ENCODE data around the gene GASK1A. TPM values are rescaled to one million over a fixed set of nuclear protein-coding genes. Genes with fewer than 3 reads are reported as not detected.

The GASK1A gene
- total and polyA plus RNA-seq, 2 donors (not counting 3 experiments of a cell fraction or from before 2014, with no cell fraction given), result 0.04 TPM; not detected in 1

DNA sequence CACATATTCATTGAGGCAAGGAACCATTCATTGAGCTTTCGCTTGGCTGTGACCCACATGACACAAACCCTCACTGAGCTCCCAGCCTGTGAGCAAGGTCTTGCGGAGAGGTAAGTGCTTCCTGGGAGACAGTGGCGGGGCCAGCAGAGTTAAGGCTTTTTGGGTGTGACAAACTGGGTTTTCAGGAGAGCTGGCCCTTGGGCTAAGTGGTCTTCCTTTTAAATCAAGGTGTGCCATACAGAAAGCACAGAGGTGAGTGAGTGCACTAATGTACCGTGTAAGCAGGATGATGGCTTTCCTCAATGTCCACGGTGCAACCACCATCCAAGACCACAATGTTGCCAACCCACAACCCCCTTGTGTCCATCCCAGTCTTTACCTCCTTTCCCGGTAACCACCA is 98.2 kb downstream of the GASK1A start:
- H3K9me3 ChIP-seq (replicated peaks; ENCODE audit: control insufficient read depth, insufficient read depth, low read length), result no peaks in the 10 kb centered on the region
- TF ChIP-seq POLR2AphosphoS5 (IDR thresholded peaks at IDR 0.05; ENCODE audit: insufficient read depth, low read depth, low read length) (no peak), JUN (IDR thresholded peaks at IDR 0.05; ENCODE audit: borderline replicate concordance, insufficient read depth, insufficient read length, low read depth) (no peak), MYC (IDR thresholded peaks at IDR 0.05; ENCODE audit: low read depth, low read length) (no peak), GATA2 (IDR thresholded peaks at IDR 0.05; ENCODE audit: insufficient read depth, insufficient read length, low read depth, low read length) (no peak), FOS (IDR thresholded peaks at IDR 0.05; ENCODE audit: borderline replicate concordance, insufficient read depth, low read length) (no peak), POLR2A (IDR thresholded peaks at IDR 0.05; ENCODE audit: low read depth, low read length) (no peak), EZH2 (IDR thresholded peaks at IDR 0.05; ENCODE audit: borderline replicate concordance, low read depth, low read length, severe bottlenecking) (no peak)
- TF ChIP-seq, protein P1, sequence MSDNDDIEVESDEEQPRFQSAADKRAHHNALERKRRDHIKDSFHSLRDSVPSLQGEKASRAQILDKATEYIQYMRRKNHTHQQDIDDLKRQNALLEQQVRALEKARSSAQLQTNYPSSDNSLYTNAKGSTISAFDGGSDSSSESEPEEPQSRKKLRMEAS (IDR thresholded peaks at IDR 0.05; ENCODE audit: insufficient read depth, insufficient read length), result no peak
- TF ChIP-seq, protein P2, sequence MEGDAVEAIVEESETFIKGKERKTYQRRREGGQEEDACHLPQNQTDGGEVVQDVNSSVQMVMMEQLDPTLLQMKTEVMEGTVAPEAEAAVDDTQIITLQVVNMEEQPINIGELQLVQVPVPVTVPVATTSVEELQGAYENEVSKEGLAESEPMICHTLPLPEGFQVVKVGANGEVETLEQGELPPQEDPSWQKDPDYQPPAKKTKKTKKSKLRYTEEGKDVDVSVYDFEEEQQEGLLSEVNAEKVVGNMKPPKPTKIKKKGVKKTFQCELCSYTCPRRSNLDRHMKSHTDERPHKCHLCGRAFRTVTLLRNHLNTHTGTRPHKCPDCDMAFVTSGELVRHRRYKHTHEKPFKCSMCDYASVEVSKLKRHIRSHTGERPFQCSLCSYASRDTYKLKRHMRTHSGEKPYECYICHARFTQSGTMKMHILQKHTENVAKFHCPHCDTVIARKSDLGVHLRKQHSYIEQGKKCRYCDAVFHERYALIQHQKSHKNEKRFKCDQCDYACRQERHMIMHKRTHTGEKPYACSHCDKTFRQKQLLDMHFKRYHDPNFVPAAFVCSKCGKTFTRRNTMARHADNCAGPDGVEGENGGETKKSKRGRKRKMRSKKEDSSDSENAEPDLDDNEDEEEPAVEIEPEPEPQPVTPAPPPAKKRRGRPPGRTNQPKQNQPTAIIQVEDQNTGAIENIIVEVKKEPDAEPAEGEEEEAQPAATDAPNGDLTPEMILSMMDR (IDR thresholded peaks at IDR 0.05; ENCODE audit: extremely low read depth in 1 of 2, insufficient read depth in 1 of 2, low read depth in 1 of 2, low read length in 2 of 2), result no peak
- H3K4me2 ChIP-seq (ENCODE audit: insufficient read depth, low read length), result no peak overlapping the region
- H2AFZ ChIP-seq (ENCODE audit: low read depth, low read length), result no peak overlapping the region
- dilution Hi-C loops (cut with MboI; ENCODE audit: extremely low pct_ligation_motif_present, low sequenced_read_pairs), result no loop called here
- ChIA-PET POLR2A (no interaction called here), CTCF (no interaction called here)
- no peak overlapping the region for H3K4me3 ChIP-seq (replicated peaks in 1 of 3; ENCODE audit: insufficient read depth in 1 of 3, low read depth in 1 of 3, low read length in 3 of 3)
- no peaks in the 10 kb centered on the region for H3K4me1 ChIP-seq (ENCODE audit: control insufficient read depth, extremely low read depth, insufficient read depth, low read length)
- H3K36me3 ChIP-seq (ENCODE audit: control insufficient read depth in 2 of 2, extremely low read depth in 1 of 2, insufficient read depth in 2 of 2, low read length in 2 of 2), result peaks cover 0 to 2% of the 10 kb centered on the region in 2 experiments
- no peak overlapping the region for H3K9ac ChIP-seq (replicated peaks; ENCODE audit: extremely low read depth, insufficient read depth, low read length)
- no peaks in the 10 kb centered on the region for H4K20me1 ChIP-seq (replicated peaks; ENCODE audit: control insufficient read depth, extremely low read depth, insufficient read depth, low read length)
- DNase-seq (ENCODE audit: low read depth, low spot score) (no peak), FAIRE-seq (no peak)
- peaks cover 0 to 2% of the 10 kb centered on the region in 2 experiments for H3K27me3 ChIP-seq (ENCODE audit: control insufficient read depth in 2 of 2, insufficient read depth in 2 of 2, low read length in 2 of 2)
- no peaks in the 10 kb centered on the region for H3K9me1 ChIP-seq (replicated peaks; ENCODE audit: control insufficient read depth, extremely low read depth, insufficient read depth, low read length)
- intact Hi-C loops (cut with micrococcal nuclease), result no loop called here
- no peaks in the 10 kb centered on the region for H3K79me2 ChIP-seq (ENCODE audit: control insufficient read depth, insufficient read depth, low read length)
- no peak overlapping the region for H3K27ac ChIP-seq (ENCODE audit: insufficient read depth, low read depth, low read length)
- BruUV-seq (replicated peaks), result no TSS peak

Measured in endothelial cell of umbilical vein (primary cell).